ENCODE data around the gene TRAF3IP1.

DNA sequence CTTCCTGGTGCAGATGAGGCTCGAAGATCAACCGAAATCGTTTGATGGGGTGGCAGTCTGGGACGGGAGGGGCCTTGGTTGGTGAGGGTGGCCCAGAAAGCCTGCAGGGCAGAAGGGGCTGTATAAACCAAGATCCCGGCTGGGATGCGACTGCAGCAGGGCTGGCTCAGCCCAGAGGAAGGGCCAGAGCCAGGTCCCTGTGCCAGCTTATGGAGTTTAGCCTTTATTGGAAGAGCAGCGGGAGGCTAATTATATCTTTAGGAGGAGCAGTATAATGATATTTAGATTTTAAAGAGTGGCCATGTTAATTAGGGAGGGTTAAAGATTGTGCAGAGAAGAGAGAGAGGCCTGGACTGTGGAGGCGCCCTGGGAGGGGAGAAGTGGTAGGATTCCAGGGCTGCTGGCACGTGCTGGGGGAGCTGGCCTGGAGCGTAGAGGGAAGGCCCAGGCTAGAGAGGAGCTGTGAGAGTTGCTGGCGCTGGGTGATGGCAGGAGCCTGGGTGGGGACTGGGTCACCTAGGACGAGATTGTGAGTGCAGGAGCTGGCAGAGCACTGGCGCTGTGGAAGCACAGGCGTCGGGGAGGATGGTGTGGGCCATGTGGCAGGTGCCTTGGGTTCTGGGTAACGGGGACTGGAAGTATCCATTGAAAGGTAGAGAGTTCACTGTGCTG lies 25.1 kb downstream of the TRAF3IP1 start:
- no peak for TF ChIP-seq KDM5B (CRISPR knock-in tag; IDR thresholded peaks at IDR 0.05; ENCODE audit: borderline replicate concordance)
- TF ChIP-seq EZH2 (conservative IDR thresholded peaks at IDR 0.05; ENCODE audit: low read depth, low read length) = no peak
